HL-60 (cell line): ENCODE measurements around the gene HELZ.

Experiments used
- GABPA ChIP-seq: IDR thresholded peaks from 2 replicates; pipeline ENCODE4 v1.6.1; 2012; ENCODE audit warnings: low read depth
- POLR2AphosphoS5 ChIP-seq: IDR thresholded peaks from 2 replicates; pipeline ENCODE4 v1.6.1; 2012; ENCODE audit warnings: low read depth
- TF ChIP-seq, protein P1 (sequence below): IDR thresholded peaks from one replicate; pipeline ENCODE4 v1.5.1; 2011; ENCODE audit warnings: low read length, control low read depth, inconsistent platforms; ENCODE audit not compliant: insufficient read depth

DNA sequence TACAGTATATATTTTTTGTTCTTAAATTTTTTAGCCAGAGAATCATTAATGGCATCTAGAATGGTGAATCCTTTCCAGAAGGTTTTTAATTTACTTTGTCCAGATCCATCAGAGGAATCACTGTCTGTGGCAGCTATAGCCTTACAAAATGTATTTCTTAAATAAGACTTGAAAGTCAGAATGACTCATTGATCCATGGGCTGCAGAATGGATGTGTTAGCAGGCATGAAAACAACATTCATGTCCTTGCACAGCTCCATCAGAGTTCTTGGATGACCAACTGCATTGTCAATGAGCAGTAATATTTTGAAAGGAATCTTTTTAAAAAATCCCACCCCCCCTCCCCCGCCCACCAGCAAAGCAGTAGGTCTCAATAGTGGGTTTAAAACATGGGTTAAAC lies 149.2 kb downstream of the HELZ start:
- TF ChIP-seq, protein P1, sequence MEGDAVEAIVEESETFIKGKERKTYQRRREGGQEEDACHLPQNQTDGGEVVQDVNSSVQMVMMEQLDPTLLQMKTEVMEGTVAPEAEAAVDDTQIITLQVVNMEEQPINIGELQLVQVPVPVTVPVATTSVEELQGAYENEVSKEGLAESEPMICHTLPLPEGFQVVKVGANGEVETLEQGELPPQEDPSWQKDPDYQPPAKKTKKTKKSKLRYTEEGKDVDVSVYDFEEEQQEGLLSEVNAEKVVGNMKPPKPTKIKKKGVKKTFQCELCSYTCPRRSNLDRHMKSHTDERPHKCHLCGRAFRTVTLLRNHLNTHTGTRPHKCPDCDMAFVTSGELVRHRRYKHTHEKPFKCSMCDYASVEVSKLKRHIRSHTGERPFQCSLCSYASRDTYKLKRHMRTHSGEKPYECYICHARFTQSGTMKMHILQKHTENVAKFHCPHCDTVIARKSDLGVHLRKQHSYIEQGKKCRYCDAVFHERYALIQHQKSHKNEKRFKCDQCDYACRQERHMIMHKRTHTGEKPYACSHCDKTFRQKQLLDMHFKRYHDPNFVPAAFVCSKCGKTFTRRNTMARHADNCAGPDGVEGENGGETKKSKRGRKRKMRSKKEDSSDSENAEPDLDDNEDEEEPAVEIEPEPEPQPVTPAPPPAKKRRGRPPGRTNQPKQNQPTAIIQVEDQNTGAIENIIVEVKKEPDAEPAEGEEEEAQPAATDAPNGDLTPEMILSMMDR, result no peak
- TF ChIP-seq POLR2AphosphoS5 (no peak), GABPA (no peak)
